T-cell (primary cell): ENCODE results near the gene HDGF. TPM values are rescaled to one million over a fixed set of nuclear protein-coding genes. Genes with fewer than 3 reads are reported as not detected.

Source experiments
- ATAC-seq, 4 experiments: fragments of 200-7000 bp in 3 of 4; fragments of 150-1000 bp in 1 of 4; cut with Tn5 transposase; replicated peaks in 1 of 4; 1 replicate in 3 of 4; 2 replicates in 1 of 4; pipeline ENCODE4 v1.10.0; 2021; ENCODE audit warnings: moderate library complexity in 3 of 4, mild to moderate bottlenecking in 2 of 4, moderate number of reproducible peaks in 1 of 4
- CTCF ChIA-PET, 2 donors: fragments of 300-600 bp; sonication (Branson Sonifier 250); formaldehyde crosslinking; loops; one replicate each; lab custom pipeline; 2022; ENCODE audit warnings: antibody characterized with exemption in 2 of 2; lab: Charles Lee
- POLR2A ChIA-PET, 2 donors: fragments of 300-600 bp; sonication (Branson Sonifier 250); formaldehyde crosslinking; loops; one replicate each; lab custom pipeline; 2022; ENCODE audit warnings: antibody characterized with exemption in 2 of 2; lab: Charles Lee
- DNase-seq, 35 experiments: peaks; one replicate each; pipeline versions ENCODE4 v3.0.0 to v3.0.0-alpha.2; 2013 to 2023
- H3K27ac ChIP-seq: one replicate; pipeline ENCODE4 v1.5.1; 2013; ENCODE audit warnings: low read length
- H3K27me3 ChIP-seq, 2 experiments: replicated peaks in 1 of 2; 1 replicate in 1 of 2; 2 replicates in 1 of 2; pipeline versions ENCODE4 v1.6.1 to v1.7.0; 2013; ENCODE audit warnings: low read length in 1 of 2, mixed read lengths in 1 of 2; ENCODE audit not compliant: control insufficient read depth in 2 of 2, insufficient read depth in 2 of 2; ENCODE audit errors: extremely low read depth in 1 of 2
- H3K36me3 ChIP-seq, 2 donors: 1 replicate in 1 of 2; 2 replicates in 1 of 2; pipeline versions ENCODE4 v1.6.1 to v1.7.0; 2013; ENCODE audit warnings: low read length in 1 of 2; ENCODE audit not compliant: control insufficient read depth in 2 of 2, insufficient read depth in 1 of 2; ENCODE audit errors: extremely low read depth in 1 of 2
- H3K4me1 ChIP-seq, 2 experiments: 1 replicate in 1 of 2; 2 replicates in 1 of 2; pipeline versions ENCODE4 v1.6.1 to v1.7.0; 2013; ENCODE audit warnings: low read length in 2 of 2, mixed read lengths in 1 of 2; ENCODE audit not compliant: insufficient read depth in 2 of 2, control insufficient read depth in 1 of 2; ENCODE audit errors: extremely low read depth in 1 of 2
- H3K4me3 ChIP-seq, 2 donors: 1 replicate in 1 of 2; 2 replicates in 1 of 2; pipeline versions ENCODE4 v1.5.1 to v1.7.0; 2013; ENCODE audit warnings: mild to moderate bottlenecking in 2 of 2, low read length in 1 of 2, moderate library complexity in 1 of 2; ENCODE audit not compliant: control insufficient read depth in 1 of 2; ENCODE audit errors: extremely low read depth in 1 of 2
- H3K9me3 ChIP-seq: 2 replicates; pipeline ENCODE4 v1.7.0; 2013
- H3K27ac Mint-ChIP-seq, 2 donors: one replicate each; pipeline ENCODE4 v1.8.0; 2020 to 2021; ENCODE audit warnings: mild to moderate bottlenecking in 2 of 2, mixed read lengths in 2 of 2
- H3K27me3 Mint-ChIP-seq, 2 donors: one replicate each; pipeline ENCODE4 v1.8.0; 2021 to 2022; ENCODE audit warnings: mixed read lengths in 2 of 2
- H3K36me3 Mint-ChIP-seq: one replicate; pipeline ENCODE4 v1.8.0; 2021; ENCODE audit warnings: mixed read lengths
- H3K4me1 Mint-ChIP-seq, 3 donors: one replicate each; pipeline ENCODE4 v1.8.0; 2020 to 2022; ENCODE audit warnings: mixed read lengths in 3 of 3, mild to moderate bottlenecking in 1 of 3
- H3K4me3 Mint-ChIP-seq, 3 donors: one replicate each; pipeline ENCODE4 v1.8.0; 2020 to 2022; ENCODE audit warnings: mild to moderate bottlenecking in 3 of 3, mixed read lengths in 3 of 3, moderate library complexity in 3 of 3
- H3K9me3 Mint-ChIP-seq, 3 donors: one replicate each; pipeline ENCODE4 v1.8.0; 2020 to 2022; ENCODE audit warnings: mixed read lengths in 3 of 3
- WGBS: methylation state at CpG from one replicate; pipeline ENCODE4 v1.1.5; 2013; ENCODE audit warnings: missing lambda C conversion rate; ENCODE audit not compliant: insufficient coverage; 5-methylcytosine and 5-hydroxymethylcytosine counted together
- total RNA-seq, 35 experiments: library from RNA in 6 of 35; stranded (reverse) in 6 of 35; fragments of 120-200 nt in 1 of 35; gene quantifications; one replicate each; pipeline versions ENCODE4 v1.2.1 to v1.2.4 and lab custom pipeline; 2013 to 2026

Gene HDGF
- total RNA-seq, 5 donors from 2014 or later (not counting 1 experiment from before 2014, with no cell fraction given): 72.9 to 108 (median 90.3) TPM

GRCh38 chr1:156738407-156738806, 13.1 kb downstream of the HDGF start:
- peak overlapping the region in 1 of 2 donors; percentile 11 for H3K27ac Mint-ChIP-seq
- H3K4me3 Mint-ChIP-seq: no peak overlapping the region
- ATAC-seq: no peak
- no peak overlapping the region for H3K4me3 ChIP-seq
- no peaks in the 10 kb centered on the region for H3K27me3 Mint-ChIP-seq
- H3K9me3 Mint-ChIP-seq: peaks cover 0 to 3% (median 0%) of the 10 kb centered on the region in 3 donors
- H3K4me1 Mint-ChIP-seq: peaks cover 31 to 37% (median 35%) of the 10 kb centered on the region in 3 donors
- peaks cover 19% of the 10 kb centered on the region for H3K36me3 Mint-ChIP-seq
- peaks cover 11 to 16% of the 10 kb centered on the region in 2 experiments for H3K4me1 ChIP-seq
- POLR2A ChIA-PET: interaction anchor here in 1 of 2 donors (0.9 kb wide), 1 partner anchor 19 kb away, joined by 3 read pairs; no protein-coding TSS in a partner anchor
- no peak for DNase-seq
- H3K36me3 ChIP-seq: peaks cover 11 to 28% of the 10 kb centered on the region in 2 donors
- CTCF ChIA-PET: interaction anchor here in 1 of 2 donors (1.2 kb wide), 1 partner anchor 12 kb away, joined by 6 read pairs; no protein-coding TSS in a partner anchor
- WGBS: 95% methylated on average over 4 of the region's 10 CpGs
- no peak overlapping the region for H3K27ac ChIP-seq
- no peaks in the 10 kb centered on the region for H3K27me3 ChIP-seq
- H3K9me3 ChIP-seq: no peaks in the 10 kb centered on the region

- no peak overlapping the region for H3K27ac ChIP-seq
- H3K9me3 ChIP-seq: no peaks in the 10 kb centered on the region
- DNase-seq: no peak
- no peak overlapping the region for H3K4me3 Mint-ChIP-seq
- H3K27me3 ChIP-seq: no peaks in the 10 kb centered on the region
- peaks cover 7 to 25% of the 10 kb centered on the region in 2 donors for H3K36me3 ChIP-seq
- H3K4me1 Mint-ChIP-seq: peaks cover 18 to 20% (median 18%) of the 10 kb centered on the region in 3 donors
- no peak for ATAC-seq
- POLR2A ChIA-PET: interaction anchor here in 1 of 2 donors (0.6 kb wide), 2 partner anchors 37 to 1781 kb away, joined by 4 read pairs; no protein-coding TSS in a partner anchor
- CTCF ChIA-PET: no interaction called here
- H3K4me1 ChIP-seq: peaks cover 0 to 5% of the 10 kb centered on the region in 2 experiments
- no peaks in the 10 kb centered on the region for H3K9me3 Mint-ChIP-seq
- no peak overlapping the region for H3K27ac Mint-ChIP-seq
- WGBS: 92% methylated on average over 16 of the region's 20 CpGs
- H3K36me3 Mint-ChIP-seq: peaks cover 12% of the 10 kb centered on the region
- no peak overlapping the region for H3K4me3 ChIP-seq
- no peaks in the 10 kb centered on the region for H3K27me3 Mint-ChIP-seq
Measured at GRCh38 chr1:156733989-156734584, 17.4 kb downstream of the HDGF start.

- WGBS: under 1% methylated on average over 36 of the region's 57 CpGs
- DNase-seq (peak; percentile 63 to 99 (median 95)), ATAC-seq (peak; percentile 91 to 94 (median 92))
- peaks cover 2 to 26% of the 10 kb centered on the region in 2 donors for H3K36me3 ChIP-seq
- peak within 1 kb of the TSS; percentile 86 to 94 for H3K27ac Mint-ChIP-seq
- peaks cover 26 to 49% of the 10 kb centered on the region in 2 experiments for H3K4me1 ChIP-seq
- peak within 1 kb of the TSS; percentile 91 to 97 for H3K4me3 ChIP-seq
- no peaks in the 10 kb centered on the region for H3K9me3 ChIP-seq
- no peaks in the 10 kb centered on the region for H3K27me3 Mint-ChIP-seq
- peak within 1 kb of the TSS; percentile 100 for H3K27ac ChIP-seq
- ChIA-PET CTCF (interaction anchor here (0.6 to 4.7 kb wide), 14 partner anchors 12 to 1866 kb away, joined by 3 to 68 read pairs (median 4); partner anchors contain the start of genes HDGF (in 1 of the 2), MEF2D (in 1 of the 2), MRPL24 (in 1 of the 2) and NES (in 1 of the 2)), POLR2A (interaction anchor here (0.5 to 2.1 kb wide), 8 partner anchors 12 to 251 kb away, joined by 3 to 29 read pairs (median 6); partner anchors contain the start of genes MRPL24 (in 2 of the 2), HDGF (in 1 of the 2) and PRCC (in 1 of the 2))
- no peaks in the 10 kb centered on the region for H3K27me3 ChIP-seq
- H3K4me1 Mint-ChIP-seq: peaks cover 17 to 25% (median 23%) of the 10 kb centered on the region in 3 donors
- peaks cover 18% of the 10 kb centered on the region for H3K36me3 Mint-ChIP-seq
- no peaks in the 10 kb centered on the region for H3K9me3 Mint-ChIP-seq
- H3K4me3 Mint-ChIP-seq: no peak within 1 kb of the TSS
Measured at GRCh38 chr1:156728599-156729462, 22.6 kb downstream of the HDGF start, which contains the start of gene ISG20L2. Gene ISG20L2, minus strand, starts transcription at chr1:156728766. Its CDS starts 1,114 bp downstream, at chr1:156727652.

GRCh38 chr1:156727926-156728598, 23.4 kb downstream of the HDGF start, which contains the start of gene METTL25B:
Gene METTL25B, plus strand, starts transcription at chr1:156728469. Its CDS starts 636 bp downstream, at chr1:156729105.
- H3K4me1 ChIP-seq: peaks cover 26 to 52% of the 10 kb centered on the region in 2 experiments
- peak within 1 kb of the TSS; percentile 91 to 97 for H3K4me3 ChIP-seq

GRCh38 chr1:156727492-156727891, 24.0 kb downstream of the HDGF start:
- Histone ChIP-seq H3K4me1 (peaks cover 26 to 52% of the 10 kb centered on the region in 2 experiments), H3K36me3 (peaks cover 0 to 30% of the 10 kb centered on the region in 2 donors), H3K9me3 (no peaks in the 10 kb centered on the region), H3K27ac (peak overlapping the region; percentile 100), H3K27me3 (no peaks in the 10 kb centered on the region), H3K4me3 (peak overlapping the region; percentile 91 to 97)
- Mint-ChIP-seq H3K27ac (peak overlapping the region; percentile 86 to 94), H3K4me1 (peaks cover 23 to 32% (median 30%) of the 10 kb centered on the region in 3 donors), H3K36me3 (peaks cover 17% of the 10 kb centered on the region), H3K4me3 (no peak overlapping the region), H3K9me3 (no peaks in the 10 kb centered on the region), H3K27me3 (no peaks in the 10 kb centered on the region)
- ATAC-seq (no peak), DNase-seq (no peak)
- POLR2A ChIA-PET: interaction anchor here (0.6 to 2.1 kb wide), 4 partner anchors 12 to 37 kb away, joined by 3 to 29 read pairs (median 6); partner anchors contain the start of genes HDGF (in 1 of the 2) and MRPL24 (in 1 of the 2)
- 27% methylated on average over 3 of the region's 7 CpGs for WGBS
- CTCF ChIA-PET: interaction anchor here (0.5 to 4.7 kb wide), 13 partner anchors 14 to 612 kb away, joined by 3 to 68 read pairs (median 16); partner anchors contain the start of genes CRABP2 (in 1 of the 2), HDGF (in 1 of the 2), MRPL24 (in 1 of the 2) and NTRK1 (in 1 of the 2)

More at GRCh38 chr1:156727926-156728598, 23.4 kb downstream of the HDGF start, which contains the start of gene METTL25B:
- Histone ChIP-seq H3K27me3 (no peaks in the 10 kb centered on the region), H3K36me3 (peaks cover 0 to 28% of the 10 kb centered on the region in 2 donors), H3K27ac (peak within 1 kb of the TSS; percentile 100), H3K9me3 (no peaks in the 10 kb centered on the region)
- ChIA-PET POLR2A (interaction anchor here (0.6 to 2.1 kb wide), 6 partner anchors 11 to 42 kb away, joined by 3 to 29 read pairs (median 7); partner anchors contain the start of genes MRPL24 (in 2 of the 2), HDGF (in 1 of the 2) and PRCC (in 1 of the 2)), CTCF (interaction anchor here (0.6 to 4.7 kb wide), 14 partner anchors 13 to 227 kb away, joined by 3 to 68 read pairs (median 6); partner anchors contain the start of genes HDGF (in 1 of the 2), MEF2D (in 1 of the 2), MRPL24 (in 1 of the 2) and NES (in 1 of the 2))
- H3K36me3 Mint-ChIP-seq: peaks cover 23% of the 10 kb centered on the region
- no peaks in the 10 kb centered on the region for H3K9me3 Mint-ChIP-seq
- peaks cover 23 to 32% (median 30%) of the 10 kb centered on the region in 3 donors for H3K4me1 Mint-ChIP-seq
- 0% methylated on average over 30 of the region's 46 CpGs for WGBS
- no peaks in the 10 kb centered on the region for H3K27me3 Mint-ChIP-seq
- peak within 1 kb of the TSS; percentile 86 to 94 for H3K27ac Mint-ChIP-seq
- peak in 19 of 35 experiments; percentile 48 to 80 (median 61) for DNase-seq
- ATAC-seq: peak; percentile 64 to 71 (median 69)
- H3K4me3 Mint-ChIP-seq: no peak within 1 kb of the TSS
